Hepatocyte (in vitro differentiated cells): Measurements from ENCODE around the gene GMDS.

Source experiments
- EZH2 ChIP-seq: fragments of 200-600 bp; sonication (generic); IDR thresholded peaks from 2 replicates; pipeline ENCODE4 v1.6.1; 2016; ENCODE audit warnings: antibody characterized with exemption, mild to moderate bottlenecking, borderline replicate concordance
- TF ChIP-seq, protein P1 (sequence below): fragments of 200-600 bp; sonication (generic); IDR thresholded peaks from 2 replicates; pipeline ENCODE4 v1.5.1; 2016; ENCODE audit warnings: antibody characterized with exemption, mild to moderate bottlenecking; ENCODE audit not compliant: poor library complexity

- TF ChIP-seq EZH2: no peak
- TF ChIP-seq, protein P1, sequence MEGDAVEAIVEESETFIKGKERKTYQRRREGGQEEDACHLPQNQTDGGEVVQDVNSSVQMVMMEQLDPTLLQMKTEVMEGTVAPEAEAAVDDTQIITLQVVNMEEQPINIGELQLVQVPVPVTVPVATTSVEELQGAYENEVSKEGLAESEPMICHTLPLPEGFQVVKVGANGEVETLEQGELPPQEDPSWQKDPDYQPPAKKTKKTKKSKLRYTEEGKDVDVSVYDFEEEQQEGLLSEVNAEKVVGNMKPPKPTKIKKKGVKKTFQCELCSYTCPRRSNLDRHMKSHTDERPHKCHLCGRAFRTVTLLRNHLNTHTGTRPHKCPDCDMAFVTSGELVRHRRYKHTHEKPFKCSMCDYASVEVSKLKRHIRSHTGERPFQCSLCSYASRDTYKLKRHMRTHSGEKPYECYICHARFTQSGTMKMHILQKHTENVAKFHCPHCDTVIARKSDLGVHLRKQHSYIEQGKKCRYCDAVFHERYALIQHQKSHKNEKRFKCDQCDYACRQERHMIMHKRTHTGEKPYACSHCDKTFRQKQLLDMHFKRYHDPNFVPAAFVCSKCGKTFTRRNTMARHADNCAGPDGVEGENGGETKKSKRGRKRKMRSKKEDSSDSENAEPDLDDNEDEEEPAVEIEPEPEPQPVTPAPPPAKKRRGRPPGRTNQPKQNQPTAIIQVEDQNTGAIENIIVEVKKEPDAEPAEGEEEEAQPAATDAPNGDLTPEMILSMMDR: no peak
These were observed 536.2 kb downstream of the GMDS start for GRCh38 chr6:1709234-1709641.
